WI38 (cell line): ENCODE measurements around the gene PPP6R2.

Source experiments
- H3K4me3 ChIP-seq: 2 replicates; pipeline ENCODE4 v1.5.1; 2011; ENCODE audit warnings: low read depth, mild to moderate bottlenecking, control low read depth, low read length
- TF ChIP-seq, protein P1 (sequence below): IDR thresholded peaks from 2 replicates; pipeline ENCODE4 v1.5.1; 2012; ENCODE audit warnings: low read depth, mild to moderate bottlenecking, control low read depth, low read length

The PPP6R2 gene

DNA sequence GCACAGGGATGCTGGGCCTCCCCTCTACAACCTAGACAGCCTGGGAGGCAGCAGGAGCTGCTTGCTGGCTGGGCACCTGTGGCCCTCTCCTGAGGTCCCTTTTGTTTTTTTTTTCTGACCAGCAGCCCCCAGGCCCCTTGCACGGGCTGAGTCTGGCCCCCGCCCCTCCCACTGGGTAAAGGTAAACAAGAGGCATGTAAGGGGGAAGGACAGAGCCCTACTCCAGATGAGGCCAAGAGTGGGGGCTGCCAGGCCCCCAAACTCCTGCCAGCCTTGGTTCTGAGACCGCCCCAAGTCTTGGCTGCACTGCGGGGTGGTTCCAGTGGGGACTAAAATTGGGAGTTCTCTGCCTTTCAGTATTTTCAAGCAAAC, 44.9 kb upstream of the PPP6R2 start:
- TF ChIP-seq, protein P1, sequence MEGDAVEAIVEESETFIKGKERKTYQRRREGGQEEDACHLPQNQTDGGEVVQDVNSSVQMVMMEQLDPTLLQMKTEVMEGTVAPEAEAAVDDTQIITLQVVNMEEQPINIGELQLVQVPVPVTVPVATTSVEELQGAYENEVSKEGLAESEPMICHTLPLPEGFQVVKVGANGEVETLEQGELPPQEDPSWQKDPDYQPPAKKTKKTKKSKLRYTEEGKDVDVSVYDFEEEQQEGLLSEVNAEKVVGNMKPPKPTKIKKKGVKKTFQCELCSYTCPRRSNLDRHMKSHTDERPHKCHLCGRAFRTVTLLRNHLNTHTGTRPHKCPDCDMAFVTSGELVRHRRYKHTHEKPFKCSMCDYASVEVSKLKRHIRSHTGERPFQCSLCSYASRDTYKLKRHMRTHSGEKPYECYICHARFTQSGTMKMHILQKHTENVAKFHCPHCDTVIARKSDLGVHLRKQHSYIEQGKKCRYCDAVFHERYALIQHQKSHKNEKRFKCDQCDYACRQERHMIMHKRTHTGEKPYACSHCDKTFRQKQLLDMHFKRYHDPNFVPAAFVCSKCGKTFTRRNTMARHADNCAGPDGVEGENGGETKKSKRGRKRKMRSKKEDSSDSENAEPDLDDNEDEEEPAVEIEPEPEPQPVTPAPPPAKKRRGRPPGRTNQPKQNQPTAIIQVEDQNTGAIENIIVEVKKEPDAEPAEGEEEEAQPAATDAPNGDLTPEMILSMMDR, result no peak
- no peak overlapping the region for H3K4me3 ChIP-seq

DNA sequence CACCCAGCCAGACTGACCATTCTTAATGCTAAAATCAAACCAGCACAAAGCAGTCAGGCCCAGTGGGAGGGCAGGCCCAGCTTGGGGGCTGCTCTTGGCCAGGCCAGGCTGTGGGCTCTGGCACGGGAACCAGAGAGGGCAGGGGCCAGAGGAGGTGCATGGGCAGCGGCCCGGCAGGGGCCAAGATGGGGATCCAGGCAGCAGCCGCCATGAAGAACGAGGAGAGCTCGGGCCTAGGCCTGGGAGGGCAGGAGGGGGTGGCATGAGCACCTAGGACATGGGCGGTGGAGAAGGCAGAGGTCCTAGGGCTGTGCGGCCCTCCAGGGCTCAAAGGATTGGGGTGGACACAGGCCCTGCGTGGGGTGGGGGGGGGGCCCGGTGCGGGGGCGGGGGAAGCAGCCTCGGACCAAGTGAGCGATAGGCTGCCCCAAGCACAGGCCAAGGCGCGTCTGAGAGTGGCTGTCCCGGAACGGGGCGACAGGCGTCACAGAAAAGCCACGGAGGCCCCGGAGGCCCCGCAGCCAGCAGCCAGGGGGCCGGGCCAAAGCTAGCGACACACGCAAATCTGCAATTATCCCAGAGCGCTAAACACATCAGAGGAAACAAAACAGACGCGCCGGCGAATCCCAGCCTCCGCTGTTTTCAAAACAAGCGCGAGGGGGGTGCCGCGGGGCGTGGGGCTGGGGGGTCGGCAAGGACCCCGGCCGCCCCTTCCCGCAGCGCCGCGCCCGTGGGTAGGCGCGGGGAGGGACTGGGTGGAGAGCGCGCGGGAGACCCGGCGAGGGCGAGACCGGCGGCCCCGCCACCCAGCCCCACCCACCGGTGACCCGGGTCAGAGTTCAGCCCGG, 44.0 kb upstream of the PPP6R2 start:
- H3K4me3 ChIP-seq, result no peak overlapping the region
- TF ChIP-seq, protein P1, result no peak

DNA sequence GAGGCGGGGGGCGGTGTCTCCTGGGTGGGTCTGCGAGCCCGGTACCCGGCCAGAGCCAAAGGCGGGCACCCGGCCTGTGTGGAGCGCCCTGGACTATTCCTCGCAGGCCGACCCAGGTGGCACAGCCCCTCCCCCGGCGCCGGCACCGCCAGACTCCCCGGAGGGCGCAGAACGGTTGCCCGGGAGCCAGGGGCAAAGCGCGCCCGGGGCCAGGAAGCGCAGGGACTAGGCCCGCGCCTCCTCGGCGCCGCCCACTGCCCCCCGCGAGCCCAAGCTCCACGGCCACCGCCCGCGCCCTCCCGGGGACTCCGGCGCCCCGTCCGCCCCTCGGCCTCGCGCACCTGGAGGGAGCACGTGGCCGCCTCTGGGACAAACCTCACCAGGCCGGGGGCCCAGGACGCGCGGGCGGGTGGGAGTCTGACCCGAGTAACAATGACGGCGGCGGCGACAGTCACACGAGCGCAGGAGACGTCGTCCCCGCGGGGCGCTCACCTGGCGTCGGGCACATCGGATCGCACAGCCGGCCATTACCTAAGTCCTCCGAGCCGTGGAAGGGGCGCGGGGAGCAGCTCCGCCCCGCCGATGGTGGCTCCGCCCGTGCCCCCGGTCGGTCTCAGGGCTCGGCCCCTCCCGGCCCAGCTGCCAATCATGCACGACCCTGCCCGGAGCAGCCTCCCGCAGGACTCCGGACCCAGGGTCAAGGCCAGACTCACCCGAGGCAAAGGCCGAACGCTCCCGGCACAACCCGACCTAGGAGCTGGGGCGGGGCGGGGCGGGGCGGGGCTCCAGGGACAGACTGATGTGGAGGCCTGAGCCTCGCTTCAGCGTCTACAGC, 43.1 kb upstream of the PPP6R2 start:
- TF ChIP-seq, protein P1, result no peak
- no peak overlapping the region for H3K4me3 ChIP-seq

DNA sequence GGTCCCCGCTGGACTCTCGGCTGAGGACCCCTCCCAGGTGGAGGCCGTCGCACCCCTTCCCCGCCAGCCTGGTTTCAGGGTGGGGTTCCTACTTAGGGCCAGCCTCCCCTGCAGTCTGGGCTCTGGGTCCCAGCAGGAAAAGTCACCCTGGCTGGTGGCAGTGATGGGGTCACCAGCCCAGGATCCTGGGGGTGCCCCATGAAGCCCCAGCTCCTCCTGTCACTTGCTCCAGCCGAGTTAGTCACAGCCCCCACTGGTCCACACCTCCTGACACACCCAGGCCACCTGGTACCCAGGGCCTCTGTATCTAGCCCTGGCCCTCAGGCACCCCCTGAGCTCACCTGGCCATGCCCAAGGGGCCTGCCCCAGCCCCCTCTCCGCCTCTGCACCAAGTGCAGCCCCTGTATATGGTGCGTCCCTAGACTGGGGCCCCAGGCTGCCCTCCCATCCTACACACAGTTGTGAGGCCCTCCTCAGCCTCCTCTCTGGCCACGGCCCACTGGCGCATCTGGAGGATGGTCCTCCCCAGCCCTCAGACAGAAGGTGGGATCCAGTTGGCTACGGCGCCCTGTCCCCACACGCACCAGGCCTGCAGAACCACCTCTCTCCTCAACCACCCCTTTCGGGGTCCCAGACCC, 42.4 kb upstream of the PPP6R2 start:
- H3K4me3 ChIP-seq, result no peak overlapping the region
- TF ChIP-seq, protein P1, result no peak

DNA sequence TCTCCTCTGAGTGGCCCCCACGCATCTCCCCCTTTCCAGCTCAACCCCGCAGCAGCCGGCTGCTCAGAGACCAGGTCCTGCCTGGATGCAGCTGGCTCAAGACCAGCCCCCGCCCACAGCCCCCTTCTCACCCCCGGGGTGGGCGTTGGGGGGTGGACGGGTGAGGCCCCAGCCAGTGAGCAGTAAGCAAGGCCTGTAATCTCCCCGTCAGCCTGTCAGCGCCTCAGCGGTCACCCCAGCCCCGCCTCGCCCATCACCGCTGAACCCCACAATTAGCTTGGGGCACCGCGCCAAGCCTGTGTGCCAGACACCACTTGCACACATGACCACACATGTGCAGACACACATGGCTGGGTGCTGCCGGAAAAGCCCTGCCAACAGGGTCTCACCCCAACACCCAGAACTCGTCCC, 41.5 kb upstream of the PPP6R2 start:
- TF ChIP-seq, protein P1, result no peak
- no peak overlapping the region for H3K4me3 ChIP-seq

DNA sequence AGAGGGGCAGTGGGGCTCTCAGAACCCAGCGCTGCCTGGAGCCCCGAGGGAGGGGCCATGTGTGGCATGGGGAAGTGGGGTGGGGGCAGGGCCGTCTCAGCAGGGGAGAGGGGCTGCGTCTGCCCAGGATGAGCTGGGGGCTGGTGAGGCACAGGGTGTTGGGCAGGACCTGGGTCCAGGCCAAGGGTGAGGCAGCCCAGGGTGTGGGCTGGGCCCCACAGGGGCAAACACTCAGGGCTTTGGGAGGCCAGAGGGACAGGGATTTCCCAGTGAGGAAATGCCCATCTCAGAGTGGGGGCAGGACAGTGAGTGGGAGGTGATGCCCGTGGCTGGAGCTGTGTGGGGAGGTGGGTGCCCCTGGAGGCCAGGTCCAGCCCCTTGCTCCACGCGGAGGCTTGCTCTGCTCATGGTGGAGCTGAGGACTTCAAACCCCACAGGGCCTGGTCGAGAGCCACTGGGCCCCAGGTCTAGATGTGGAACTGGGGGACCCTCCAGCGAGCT, 41.0 kb upstream of the PPP6R2 start:
- H3K4me3 ChIP-seq, result no peak overlapping the region
- TF ChIP-seq, protein P1, result no peak

DNA sequence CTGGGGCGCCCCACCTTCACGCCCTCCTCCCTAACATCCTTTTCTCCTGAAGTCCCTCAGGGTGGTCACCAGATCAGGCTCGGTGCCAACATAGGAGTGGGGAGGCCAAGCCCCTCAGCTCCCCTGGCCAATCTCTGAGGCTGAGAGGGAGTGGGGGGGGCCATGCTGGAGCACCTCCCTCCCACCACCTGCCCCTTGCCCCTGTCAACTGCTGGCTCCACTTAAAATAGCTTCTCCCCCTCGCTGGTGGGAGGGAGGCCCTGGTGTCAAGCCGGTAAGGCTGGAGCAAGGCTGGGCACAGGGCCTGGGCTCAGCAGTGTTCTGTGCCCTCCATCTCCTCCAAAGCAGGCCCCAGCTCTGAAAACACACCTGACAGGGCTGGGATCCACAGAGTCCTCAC, 40.6 kb upstream of the PPP6R2 start:
- TF ChIP-seq, protein P1, result no peak
- no peak overlapping the region for H3K4me3 ChIP-seq
